Measurements from ENCODE around the gene RBM28.
"Not testable (repeated sequence)": the region's sequence is repeated elsewhere in the genome, so short reads cannot be mapped to it uniquely, and the experiment has no call there.

RBM28 gene

GRCh38 chr7:128350708-128351295 lies 7.1 kb upstream of the RBM28 start:
- no peak for DNase-seq (ENCODE audit: low spot score)

GRCh38 chr7:128349466-128349825 lies 5.7 kb upstream of the RBM28 start:
- no peak for DNase-seq (ENCODE audit: low spot score)

- peak; percentile 63 for DNase-seq (ENCODE audit: low spot score)
These were observed 4.0 kb upstream of the RBM28 start for GRCh38 chr7:128347647-128348097.

GRCh38 chr7:128344431-128344774 lies 695 bp upstream of the RBM28 start:
- DNase-seq (ENCODE audit: low spot score), result no peak

- DNase-seq (ENCODE audit: low spot score), result no peak
These were observed 2.0 kb downstream of the RBM28 start for GRCh38 chr7:128341733-128342132.

- DNase-seq (ENCODE audit: low spot score), result no peak
These were observed 8.0 kb downstream of the RBM28 start for GRCh38 chr7:128335730-128336129.

- no peak for DNase-seq (ENCODE audit: low spot score)
These were observed 19.4 kb downstream of the RBM28 start for GRCh38 chr7:128324368-128324680.

- no peak for DNase-seq (ENCODE audit: low spot score)
These were observed 20.0 kb downstream of the RBM28 start for GRCh38 chr7:128323459-128324367.

GRCh38 chr7:128323040-128323439 lies 20.7 kb downstream of the RBM28 start:
- no peak for DNase-seq (ENCODE audit: low spot score)

- peak; percentile 23 for DNase-seq (ENCODE audit: low spot score)
These were observed 21.6 kb downstream of the RBM28 start for GRCh38 chr7:128322040-128322643.

GRCh38 chr7:128321044-128321422 lies 22.7 kb downstream of the RBM28 start:
- no peak for DNase-seq (ENCODE audit: low spot score)

GRCh38 chr7:128318691-128319090 lies 25.0 kb downstream of the RBM28 start:
- DNase-seq (ENCODE audit: low spot score), result no peak

- DNase-seq (ENCODE audit: low spot score), result no peak
These were observed 32.7 kb downstream of the RBM28 start for GRCh38 chr7:128311013-128311412.

- no peak for DNase-seq (ENCODE audit: low spot score)
These were observed 33.2 kb downstream of the RBM28 start for GRCh38 chr7:128310499-128310898.

- DNase-seq (ENCODE audit: low spot score), result no peak
These were observed 33.7 kb downstream of the RBM28 start for GRCh38 chr7:128309976-128310375.

- no peak for DNase-seq (ENCODE audit: low spot score)
These were observed 34.6 kb downstream of the RBM28 start for GRCh38 chr7:128309124-128309523.

GRCh38 chr7:128307061-128307460 lies 36.6 kb downstream of the RBM28 start:
- DNase-seq (ENCODE audit: low spot score), result no peak

- no peak for DNase-seq (ENCODE audit: low spot score)
These were observed 39.5 kb downstream of the RBM28 start for GRCh38 chr7:128304212-128304611.

GRCh38 chr7:128303643-128304042 lies 40.1 kb downstream of the RBM28 start:
- DNase-seq (ENCODE audit: low spot score), result no peak

GRCh38 chr7:128303133-128303532 lies 40.6 kb downstream of the RBM28 start:
- DNase-seq (ENCODE audit: low spot score), result no peak

- DNase-seq (ENCODE audit: low spot score), result no peak
These were observed 41.6 kb downstream of the RBM28 start for GRCh38 chr7:128302139-128302538.

- no peak for DNase-seq (ENCODE audit: low spot score)
These were observed 44.5 kb downstream of the RBM28 start for GRCh38 chr7:128299109-128299607.

- not testable (repeated sequence) for DNase-seq (ENCODE audit: low spot score)
These were observed 45.7 kb downstream of the RBM28 start for GRCh38 chr7:128298004-128298403.

Data from LoVo (cell line).